CD14-positive monocyte (primary cell): ENCODE results near the gene PLXNC1. TPM values are rescaled to one million over a fixed set of nuclear protein-coding genes. Genes with fewer than 3 reads are reported as not detected.

Experiments used
- DNase-seq, 3 donors: peaks; one replicate each; pipeline ENCODE4 v3.0.0-alpha.2; 2011 to 2022
- H2AFZ ChIP-seq: 2 replicates; pipeline ENCODE4 v1.6.0; 2012; ENCODE audit warnings: mild to moderate bottlenecking, low read depth, low read length, inconsistent platforms; ENCODE audit not compliant: insufficient read depth, poor library complexity, severe bottlenecking
- H3K27ac ChIP-seq, 2 donors: 1 replicate in 1 of 2; 2 replicates in 1 of 2; pipeline ENCODE4 v1.5.1; 2012 to 2013; ENCODE audit warnings: low read length in 2 of 2, control low read depth in 1 of 2, inconsistent platforms in 1 of 2, low read depth in 1 of 2, mild to moderate bottlenecking in 1 of 2
- H3K27me3 ChIP-seq, 2 donors: one replicate each; pipeline versions ENCODE4 v1.6.0 to v1.6.1; 2011 to 2013; ENCODE audit warnings: low read length in 2 of 2; ENCODE audit not compliant: control insufficient read depth in 2 of 2, insufficient read depth in 2 of 2
- H3K36me3 ChIP-seq, 2 donors: replicated peaks in 1 of 2; 1 replicate in 1 of 2; 2 replicates in 1 of 2; pipeline versions ENCODE4 v1.5.1 to v1.6.1; 2012 to 2013; ENCODE audit warnings: low read length in 2 of 2, control low read depth in 1 of 2, inconsistent platforms in 1 of 2, mild to moderate bottlenecking in 1 of 2; ENCODE audit not compliant: insufficient read depth in 2 of 2, control insufficient read depth in 1 of 2
- H3K4me1 ChIP-seq, 2 donors: 1 replicate in 1 of 2; 2 replicates in 1 of 2; pipeline versions ENCODE4 v1.5.1 to v1.6.1; 2012 to 2013; ENCODE audit warnings: low read length in 2 of 2, control low read depth in 1 of 2, inconsistent platforms in 1 of 2, mild to moderate bottlenecking in 1 of 2, moderate library complexity in 1 of 2; ENCODE audit not compliant: insufficient read depth in 2 of 2, control insufficient read depth in 1 of 2
- H3K4me2 ChIP-seq: replicated peaks from 2 replicates; pipeline ENCODE3; 2012; ENCODE audit warnings: low read length, moderate library complexity, mild to moderate bottlenecking; ENCODE audit not compliant: poor library complexity, severe bottlenecking; ENCODE audit errors: extremely low read depth
- H3K4me3 ChIP-seq, 3 experiments: fragments of 200-600 bp in 1 of 3; sonication (generic) in 1 of 3; replicated peaks in 1 of 3; 1 replicate in 2 of 3; 2 replicates in 1 of 3; pipeline ENCODE4 v1.5.1; 2011 to 2013; ENCODE audit warnings: low read length in 3 of 3, mild to moderate bottlenecking in 3 of 3, control low read depth in 2 of 3, low read depth in 2 of 3, inconsistent platforms in 1 of 3, moderate library complexity in 1 of 3
- H3K79me2 ChIP-seq: 2 replicates; pipeline ENCODE4 v1.6.0; 2012; ENCODE audit warnings: mild to moderate bottlenecking, control low read depth, inconsistent platforms, low read length, moderate library complexity; ENCODE audit not compliant: insufficient read depth
- H3K9ac ChIP-seq: 2 replicates; pipeline ENCODE4 v1.6.0; 2017; ENCODE audit warnings: low read length, mild to moderate bottlenecking; ENCODE audit not compliant: insufficient read depth, poor library complexity, severe bottlenecking
- H3K9me3 ChIP-seq, 2 donors: replicated peaks in 1 of 2; 1 replicate in 1 of 2; 2 replicates in 1 of 2; pipeline versions ENCODE4 v1.5.1 to v1.6.1; 2012 to 2013; ENCODE audit warnings: low read length in 2 of 2, control low read depth in 1 of 2; ENCODE audit not compliant: control insufficient read depth in 1 of 2, insufficient read depth in 1 of 2
- H4K20me1 ChIP-seq: 2 replicates; pipeline ENCODE4 v1.6.0; 2012; ENCODE audit warnings: mild to moderate bottlenecking, low read length, control low read depth, moderate library complexity; ENCODE audit not compliant: insufficient read depth
- H3K27ac Mint-ChIP-seq, 7 donors: one replicate each; pipeline ENCODE4 v1.8.0; 2020; ENCODE audit warnings: mild to moderate bottlenecking in 7 of 7, mixed read lengths in 7 of 7, moderate library complexity in 6 of 7, inconsistent platforms in 2 of 7
- H3K27me3 Mint-ChIP-seq, 3 donors: one replicate each; pipeline ENCODE4 v1.8.0; 2021 to 2022; ENCODE audit warnings: low read depth in 3 of 3, mild to moderate bottlenecking in 3 of 3, mixed read lengths in 3 of 3, moderate library complexity in 3 of 3, inconsistent platforms in 1 of 3
- H3K36me3 Mint-ChIP-seq, 2 donors: one replicate each; pipeline ENCODE4 v1.8.0; 2020; ENCODE audit warnings: mixed read lengths in 2 of 2, inconsistent platforms in 1 of 2, mild to moderate bottlenecking in 1 of 2
- H3K4me1 Mint-ChIP-seq: one replicate; pipeline ENCODE4 v1.8.0; 2020; ENCODE audit warnings: mild to moderate bottlenecking, mixed read lengths
- H3K4me3 Mint-ChIP-seq, 2 donors: one replicate each; pipeline ENCODE4 v1.8.0; 2020; ENCODE audit warnings: mild to moderate bottlenecking in 2 of 2, mixed read lengths in 2 of 2, moderate library complexity in 1 of 2
- H3K9me3 Mint-ChIP-seq, 7 donors: one replicate each; pipeline ENCODE4 v1.8.0; 2020 to 2022; ENCODE audit warnings: mixed read lengths in 7 of 7, mild to moderate bottlenecking in 6 of 7, moderate library complexity in 6 of 7, inconsistent platforms in 2 of 7
- CTCF ChIP-seq: fragments of 200-600 bp; IDR thresholded peaks from one replicate; pipeline ENCODE4 v1.8.0; 2022; ENCODE audit warnings: antibody characterized with exemption, mild to moderate bottlenecking
- WGBS: methylation state at CpG from one replicate; pipeline ENCODE4 v1.1.5; 2013; ENCODE audit warnings: missing lambda C conversion rate; ENCODE audit not compliant: insufficient coverage; 5-methylcytosine and 5-hydroxymethylcytosine counted together
- intact Hi-C, 2 donors: fragments of 100-400 bp; cut with micrococcal nuclease; formaldehyde crosslinking; loops; one replicate each; pipeline versions ENCODE4 v1.15.0 to v1.15.1; 2023
- polyA plus RNA-seq, 3 donors: library from polyadenylated mRNA; depleted of rRNA in 1 of 3; unstranded in 2 of 3; stranded (reverse) in 1 of 3; fragments of 300-500 nt in 2 of 3; fragments of >200 nt in 1 of 3; fragmentation: Illumina TruSeq in 2 of 3; gene quantifications; 1 replicate in 2 of 3; 2 replicates in 1 of 3; pipeline ENCODE4 v1.2.3, GENCODE V29; 2012 to 2021

Gene PLXNC1
- polyA plus RNA-seq, 3 donors: 14.3 to 35.2 (median 15.4) TPM

- Histone ChIP-seq H4K20me1 (no peaks in the 10 kb centered on the region), H3K9me3 (no peaks in the 10 kb centered on the region), H3K9ac (no peak overlapping the region), H2AFZ (no peak overlapping the region), H3K27me3 (no peaks in the 10 kb centered on the region), H3K79me2 (no peaks in the 10 kb centered on the region), H3K4me3 (no peak overlapping the region), H3K36me3 (peaks cover 34 to 54% of the 10 kb centered on the region in 2 donors), H3K4me2 (peak overlapping the region; percentile 5), H3K4me1 (peaks cover 42 to 55% of the 10 kb centered on the region in 2 donors), H3K27ac (peak overlapping the region in 1 of 2 donors; percentile 75)
- DNase-seq: peak in 1 of 3 donors; percentile 21
- no peaks in the 10 kb centered on the region for H3K9me3 Mint-ChIP-seq
- H3K27ac Mint-ChIP-seq: peak overlapping the region; percentile 62 to 93 (median 87)
- peaks cover 71 to 78% of the 10 kb centered on the region in 2 donors for H3K36me3 Mint-ChIP-seq
- no peak for TF ChIP-seq CTCF
- H3K4me1 Mint-ChIP-seq: peaks cover 62% of the 10 kb centered on the region
- intact Hi-C loops: loop anchor here in 1 of 2 donors (5.0 kb wide), 1 partner anchor 74 kb away; no protein-coding TSS in a partner anchor
- 47% methylated on average over 9 of the region's 12 CpGs for WGBS
- H3K4me3 Mint-ChIP-seq: peak overlapping the region; percentile 7 to 25
- peaks cover 0 to 8% (median 0%) of the 10 kb centered on the region in 3 donors for H3K27me3 Mint-ChIP-seq
Observed at GRCh38 chr12:94245631-94246383, 97.4 kb downstream of the PLXNC1 start.

GRCh38 chr12:94247246-94247645, 98.9 kb downstream of the PLXNC1 start:
- no peak overlapping the region for H3K4me2 ChIP-seq
- Mint-ChIP-seq H3K36me3 (peaks cover 70 to 78% of the 10 kb centered on the region in 2 donors), H3K27me3 (peaks cover 0 to 4% (median 0%) of the 10 kb centered on the region in 3 donors), H3K4me3 (no peak overlapping the region), H3K4me1 (peaks cover 49% of the 10 kb centered on the region), H3K27ac (peak overlapping the region in 3 of 7 donors; percentile 9 to 47 (median 27)), H3K9me3 (no peaks in the 10 kb centered on the region)
- 44% methylated on average over 1 of the region's 2 CpGs for WGBS
- H3K27me3 ChIP-seq: no peaks in the 10 kb centered on the region
- no peaks in the 10 kb centered on the region for H3K9me3 ChIP-seq
- no peak overlapping the region for H3K4me3 ChIP-seq
- H2AFZ ChIP-seq: no peak overlapping the region
- peaks cover 34 to 41% of the 10 kb centered on the region in 2 donors for H3K4me1 ChIP-seq
- no peak for DNase-seq
- no peaks in the 10 kb centered on the region for H4K20me1 ChIP-seq
- TF ChIP-seq CTCF: no peak
- intact Hi-C loops: loop anchor here in 1 of 2 donors (5.0 kb wide), 1 partner anchor 75 kb away; no protein-coding TSS in a partner anchor
- peak overlapping the region in 1 of 2 donors; percentile 44 for H3K27ac ChIP-seq
- H3K79me2 ChIP-seq: no peaks in the 10 kb centered on the region
- no peak overlapping the region for H3K9ac ChIP-seq
- H3K36me3 ChIP-seq: peaks cover 47 to 59% of the 10 kb centered on the region in 2 donors
